ENCODE results near the gene KRTAP15-1. TPM values are rescaled to one million over a fixed set of nuclear protein-coding genes. Genes with fewer than 3 reads are reported as not detected.

The KRTAP15-1 gene
- total RNA-seq, 1 donor from 2014 or later, result not detected

DNA sequence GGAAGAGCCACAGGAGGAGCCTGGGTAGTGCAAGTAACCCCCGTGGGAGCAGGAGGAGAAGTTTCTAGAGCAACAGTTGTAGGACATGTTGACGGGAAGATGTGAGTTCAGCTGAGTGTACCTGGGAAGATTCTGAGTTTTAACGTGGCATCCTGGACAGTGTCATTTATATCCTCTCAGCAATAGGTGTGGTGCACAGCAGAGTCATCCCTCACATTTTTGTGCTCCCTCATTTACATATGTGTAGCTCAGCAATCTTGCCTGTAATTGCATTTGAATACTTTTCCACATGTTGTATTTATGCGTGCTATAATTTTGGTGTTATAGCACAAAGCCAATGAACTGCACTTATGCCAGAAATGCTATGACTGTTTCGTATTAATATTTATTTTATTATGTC, 14.2 kb upstream of the KRTAP15-1 start, which contains the start of gene KRTAP13-3:
Gene KRTAP13-3, minus strand, starts transcription at position 101 of the 400 bp plus-strand sequence. Its CDS starts 14 bp downstream, at position 87.
- Histone ChIP-seq H3K4me1 (no peaks in the 10 kb centered on the region), H3K27ac (replicated peaks) (no peak within 1 kb of the TSS), H3K27me3 (ENCODE audit: low read depth) (no peaks in the 10 kb centered on the region), H3K9me3 (replicated peaks) (no peaks in the 10 kb centered on the region), H3K36me3 (no peaks in the 10 kb centered on the region), H3K4me3 (no peak within 1 kb of the TSS)
- intact Hi-C loops (cut with micrococcal nuclease), result no loop called here
- no peak for TF ChIP-seq CTCF (IDR thresholded peaks at IDR 0.05; ENCODE audit: borderline replicate concordance)
- no peak for DNase-seq

GRCh38 chr21:30426731-30427130, 13.3 kb upstream of the KRTAP15-1 start:
- Histone ChIP-seq H3K27ac (replicated peaks) (no peak overlapping the region), H3K4me3 (no peak overlapping the region), H3K36me3 (no peaks in the 10 kb centered on the region), H3K27me3 (ENCODE audit: low read depth) (no peaks in the 10 kb centered on the region), H3K9me3 (replicated peaks) (no peaks in the 10 kb centered on the region), H3K4me1 (no peaks in the 10 kb centered on the region)
- DNase-seq, result no peak
- no peak for TF ChIP-seq CTCF (IDR thresholded peaks at IDR 0.05; ENCODE audit: borderline replicate concordance)
- intact Hi-C loops (cut with micrococcal nuclease), result no loop called here

DNA sequence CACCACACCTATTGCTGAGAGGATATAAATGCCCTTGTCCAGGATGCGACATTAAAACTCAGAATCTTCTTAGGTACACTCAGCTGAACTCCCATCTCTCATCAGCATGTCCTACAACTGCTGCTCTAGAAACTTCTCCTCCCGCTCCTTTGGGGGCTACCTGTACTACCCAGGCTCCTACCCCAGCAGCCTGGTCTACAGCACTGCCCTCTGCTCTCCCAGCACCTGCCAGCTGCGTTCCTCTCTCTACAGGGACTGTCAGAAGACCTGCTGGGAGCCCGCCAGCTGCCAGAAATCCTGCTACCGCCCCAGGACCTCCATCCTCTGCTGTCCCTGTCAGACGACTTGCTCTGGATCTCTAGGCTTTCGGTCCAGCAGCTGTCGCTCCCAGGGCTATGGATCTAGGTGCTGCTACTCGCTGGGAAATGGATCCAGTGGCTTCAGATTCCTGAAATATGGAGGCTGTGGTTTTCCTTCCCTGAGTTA, 9.9 kb upstream of the KRTAP15-1 start, which contains the start of gene KRTAP13-4:
Gene KRTAP13-4, plus strand, starts transcription at position 51 of the 486 bp plus-strand sequence. Its CDS starts 56 bp downstream, at position 107.
- no peaks in the 10 kb centered on the region for H3K9me3 ChIP-seq (replicated peaks)
- H3K27me3 ChIP-seq (ENCODE audit: low read depth), result no peaks in the 10 kb centered on the region
- DNase-seq, result no peak
- no peaks in the 10 kb centered on the region for H3K36me3 ChIP-seq
- no peak within 1 kb of the TSS for H3K4me3 ChIP-seq
- H3K4me1 ChIP-seq, result no peaks in the 10 kb centered on the region
- intact Hi-C loops (cut with micrococcal nuclease), result no loop called here
- TF ChIP-seq CTCF (IDR thresholded peaks at IDR 0.05; ENCODE audit: borderline replicate concordance), result no peak
- H3K27ac ChIP-seq (replicated peaks), result no peak within 1 kb of the TSS

- no peak overlapping the region for H3K27ac ChIP-seq (replicated peaks)
- H3K9me3 ChIP-seq (replicated peaks), result no peaks in the 10 kb centered on the region
- no peaks in the 10 kb centered on the region for H3K27me3 ChIP-seq (ENCODE audit: low read depth)
- TF ChIP-seq CTCF (IDR thresholded peaks at IDR 0.05; ENCODE audit: borderline replicate concordance), result peak; percentile 68
- intact Hi-C loops (cut with micrococcal nuclease), result no loop called here
- no peak for DNase-seq
- H3K4me3 ChIP-seq, result no peak overlapping the region
- H3K36me3 ChIP-seq, result no peaks in the 10 kb centered on the region
- no peaks in the 10 kb centered on the region for H3K4me1 ChIP-seq
Measured at GRCh38 chr21:30434033-30434631, 5.9 kb upstream of the KRTAP15-1 start.

- H3K9me3 ChIP-seq (replicated peaks), result no peaks in the 10 kb centered on the region
- H3K27ac ChIP-seq (replicated peaks), result no peak overlapping the region
- no peak for DNase-seq
- no peaks in the 10 kb centered on the region for H3K36me3 ChIP-seq
- TF ChIP-seq CTCF (IDR thresholded peaks at IDR 0.05; ENCODE audit: borderline replicate concordance), result no peak
- H3K4me1 ChIP-seq, result no peaks in the 10 kb centered on the region
- intact Hi-C loops (cut with micrococcal nuclease), result no loop called here
- H3K4me3 ChIP-seq, result no peak overlapping the region
- peaks cover 5% of the 10 kb centered on the region for H3K27me3 ChIP-seq (ENCODE audit: low read depth)
Measured at GRCh38 chr21:30437010-30437565, 3.0 kb upstream of the KRTAP15-1 start.

Data from left ventricle myocardium inferior (tissue), 1 donor.